Adipocyte (in vitro differentiated cells): Measurements from ENCODE around the gene KCNIP4.

Experiments used
- DNase-seq: peaks from one replicate; pipeline ENCODE4 v3.0.0-alpha.2; 2015; ENCODE audit warnings: low read depth
- H3K27me3 ChIP-seq: replicated peaks from 2 replicates; pipeline ENCODE4 v1.7.0; 2013; ENCODE audit warnings: mild to moderate bottlenecking, low read length, moderate library complexity; ENCODE audit not compliant: control insufficient read depth, insufficient read depth
- H3K36me3 ChIP-seq: 2 replicates; pipeline ENCODE4 v1.7.0; 2013; ENCODE audit warnings: low read length, mild to moderate bottlenecking, moderate library complexity; ENCODE audit not compliant: control insufficient read depth, insufficient read depth, severe bottlenecking
- H3K4me1 ChIP-seq: 2 replicates; pipeline ENCODE4 v1.7.0; 2013; ENCODE audit warnings: mild to moderate bottlenecking, low read length, moderate library complexity; ENCODE audit not compliant: control insufficient read depth, insufficient read depth
- H3K4me3 ChIP-seq: 2 replicates; pipeline ENCODE4 v1.7.0; 2013; ENCODE audit warnings: mild to moderate bottlenecking, low read length, moderate library complexity
- H3K9ac ChIP-seq: 2 replicates; pipeline ENCODE4 v1.7.0; 2013; ENCODE audit warnings: mild to moderate bottlenecking, low read length, moderate library complexity
- H3K9me3 ChIP-seq: 2 replicates; pipeline ENCODE4 v1.7.0; 2013; ENCODE audit warnings: mild to moderate bottlenecking, low read length, moderate library complexity; ENCODE audit not compliant: control insufficient read depth

The KCNIP4 gene

DNA sequence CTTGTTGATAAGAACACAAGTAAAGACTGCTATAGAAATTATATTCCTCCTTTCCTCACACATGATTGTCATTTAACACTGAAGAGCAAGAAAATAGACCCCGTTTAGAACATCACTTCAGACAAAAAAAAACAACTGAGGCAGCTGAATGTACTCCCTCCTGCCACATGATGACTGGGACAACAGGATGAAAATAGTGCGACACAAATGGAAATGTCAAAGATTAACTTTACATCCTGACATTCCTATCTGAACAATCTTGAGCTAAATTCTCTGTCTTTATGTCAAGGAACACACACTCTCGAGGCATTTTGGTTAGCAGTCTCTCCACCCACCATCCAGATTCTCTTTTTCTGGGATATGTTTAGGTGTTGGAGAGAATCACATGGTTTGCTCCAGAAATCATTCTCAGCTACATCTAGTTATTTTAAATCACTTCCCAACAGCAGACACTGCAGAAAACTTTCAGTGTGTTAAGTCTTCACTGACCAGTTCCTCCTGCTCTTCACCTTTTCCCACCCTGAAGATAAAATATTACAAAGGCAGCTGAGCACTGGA lies 16.3 kb upstream of the KCNIP4 start:
- no peaks in the 10 kb centered on the region for H3K9me3 ChIP-seq
- no peaks in the 10 kb centered on the region for H3K4me1 ChIP-seq

DNA sequence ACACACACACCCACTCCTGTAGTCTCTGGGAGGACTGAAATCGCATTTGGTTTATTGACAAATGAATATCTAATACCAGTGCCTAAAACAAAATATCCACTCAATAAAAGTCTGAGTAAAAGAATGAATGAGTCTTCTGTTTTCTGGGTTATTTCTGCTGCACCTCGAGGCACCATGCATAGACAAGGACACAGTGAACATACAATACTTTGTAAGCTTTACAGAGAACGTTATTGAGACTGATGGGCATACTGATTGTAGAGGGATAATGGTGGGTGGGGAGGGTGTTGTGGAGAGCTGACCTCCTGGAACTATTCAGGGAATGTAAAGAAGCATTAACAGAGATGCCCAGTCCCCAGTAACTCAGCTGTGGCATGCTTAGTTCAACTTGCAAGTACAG lies 14.1 kb upstream of the KCNIP4 start:
- Histone ChIP-seq H3K9ac (no peak overlapping the region), H3K4me1 (no peaks in the 10 kb centered on the region), H3K9me3 (no peaks in the 10 kb centered on the region), H3K4me3 (no peak overlapping the region), H3K36me3 (no peaks in the 10 kb centered on the region), H3K27me3 (no peaks in the 10 kb centered on the region)
- no peak for DNase-seq

More for the DNA sequence above, 16.3 kb upstream of the KCNIP4 start:
- no peaks in the 10 kb centered on the region for H3K27me3 ChIP-seq
- DNase-seq: no peak
- no peak overlapping the region for H3K9ac ChIP-seq
- no peak overlapping the region for H3K4me3 ChIP-seq
- H3K36me3 ChIP-seq: no peaks in the 10 kb centered on the region

DNA sequence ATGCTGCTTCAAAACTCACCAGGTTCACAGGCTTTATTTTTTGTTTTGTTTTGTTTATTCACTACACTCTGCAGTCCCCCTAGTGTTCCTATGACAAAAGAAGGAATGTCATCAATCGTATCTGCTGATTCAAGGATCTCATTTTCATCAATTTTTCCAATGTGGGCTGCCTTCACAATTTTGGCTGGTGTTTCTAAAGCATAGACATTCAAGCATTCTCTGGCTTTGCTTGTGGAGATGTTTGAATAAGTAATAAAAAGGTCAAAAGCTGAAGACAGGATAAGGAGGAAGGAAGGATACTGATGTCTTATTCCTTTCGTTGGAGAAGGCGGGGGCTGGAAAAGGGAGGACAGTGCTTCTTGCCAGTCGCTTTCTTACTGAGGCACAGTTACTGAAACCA lies 12.2 kb upstream of the KCNIP4 start:
- no peak for DNase-seq
- Histone ChIP-seq H3K36me3 (no peaks in the 10 kb centered on the region), H3K9me3 (no peaks in the 10 kb centered on the region), H3K4me1 (no peaks in the 10 kb centered on the region), H3K4me3 (no peak overlapping the region), H3K27me3 (no peaks in the 10 kb centered on the region), H3K9ac (no peak overlapping the region)

DNA sequence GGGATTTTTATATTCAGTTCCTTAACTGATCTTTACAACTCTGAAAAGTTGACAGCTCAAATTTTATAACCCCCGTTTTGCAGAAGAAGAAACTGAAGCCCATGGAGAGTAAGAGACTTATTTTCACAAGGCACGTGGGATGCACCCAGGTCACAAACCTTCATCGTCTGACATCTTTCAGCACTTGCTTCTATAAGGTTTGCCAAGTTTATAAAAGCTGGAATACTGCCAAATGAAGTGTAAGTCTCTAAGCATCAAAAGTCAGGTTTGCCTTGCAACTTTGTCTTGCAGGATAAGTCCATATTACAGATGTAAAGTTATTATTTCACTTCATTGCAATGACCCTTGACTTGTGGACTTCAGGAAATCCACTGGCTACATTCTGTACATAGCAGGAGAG lies 6.3 kb upstream of the KCNIP4 start:
- no peaks in the 10 kb centered on the region for H3K36me3 ChIP-seq
- H3K4me1 ChIP-seq: no peaks in the 10 kb centered on the region
- no peak overlapping the region for H3K4me3 ChIP-seq
- no peak for DNase-seq
- no peak overlapping the region for H3K9ac ChIP-seq
- H3K27me3 ChIP-seq: no peaks in the 10 kb centered on the region
- H3K9me3 ChIP-seq: no peaks in the 10 kb centered on the region

DNA sequence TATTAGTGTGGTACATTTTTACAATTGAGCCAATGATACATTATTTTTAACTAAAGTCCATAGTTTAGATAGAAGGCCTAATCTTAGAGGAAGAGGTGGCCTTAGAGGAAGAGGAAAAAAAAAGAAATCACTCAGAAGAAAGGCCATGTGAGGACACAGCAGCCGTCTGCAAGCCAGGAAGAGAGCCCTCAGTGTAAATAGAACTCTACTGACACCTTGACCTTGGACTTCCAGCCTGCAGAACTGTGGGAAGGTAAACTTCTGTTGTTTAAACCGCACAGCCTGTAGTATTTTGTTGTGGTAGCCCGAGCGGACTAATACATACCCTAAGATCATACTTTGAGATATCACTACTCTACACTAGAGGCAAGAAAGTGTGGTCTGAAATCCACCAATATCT lies 5.1 kb upstream of the KCNIP4 start:
- no peak overlapping the region for H3K4me3 ChIP-seq
- no peak for DNase-seq
- no peaks in the 10 kb centered on the region for H3K9me3 ChIP-seq
- no peak overlapping the region for H3K9ac ChIP-seq
- H3K4me1 ChIP-seq: no peaks in the 10 kb centered on the region
- no peaks in the 10 kb centered on the region for H3K27me3 ChIP-seq
- no peaks in the 10 kb centered on the region for H3K36me3 ChIP-seq

DNA sequence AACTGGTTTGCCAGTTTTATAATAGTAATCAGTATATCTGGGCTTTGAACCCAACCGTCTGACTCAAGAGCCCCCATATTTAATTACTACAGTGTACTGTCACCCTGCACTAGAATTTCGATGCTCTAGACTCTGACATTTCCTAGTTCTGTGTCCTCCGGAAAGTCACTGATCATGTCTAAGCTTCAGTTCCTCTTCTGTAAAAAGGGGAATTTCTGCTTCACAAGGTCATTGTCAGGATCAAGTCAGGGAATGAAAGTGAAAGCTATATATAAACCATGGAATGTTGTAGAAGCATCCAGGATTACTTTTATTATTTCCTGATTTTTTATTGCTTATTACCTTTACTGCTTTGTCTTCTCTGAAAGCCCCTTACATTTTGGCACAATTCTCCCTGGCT lies 4.0 kb upstream of the KCNIP4 start:
- Histone ChIP-seq H3K4me1 (no peaks in the 10 kb centered on the region), H3K9me3 (no peaks in the 10 kb centered on the region), H3K9ac (no peak overlapping the region), H3K27me3 (peaks cover 7% of the 10 kb centered on the region), H3K36me3 (no peaks in the 10 kb centered on the region), H3K4me3 (no peak overlapping the region)
- no peak for DNase-seq

DNA sequence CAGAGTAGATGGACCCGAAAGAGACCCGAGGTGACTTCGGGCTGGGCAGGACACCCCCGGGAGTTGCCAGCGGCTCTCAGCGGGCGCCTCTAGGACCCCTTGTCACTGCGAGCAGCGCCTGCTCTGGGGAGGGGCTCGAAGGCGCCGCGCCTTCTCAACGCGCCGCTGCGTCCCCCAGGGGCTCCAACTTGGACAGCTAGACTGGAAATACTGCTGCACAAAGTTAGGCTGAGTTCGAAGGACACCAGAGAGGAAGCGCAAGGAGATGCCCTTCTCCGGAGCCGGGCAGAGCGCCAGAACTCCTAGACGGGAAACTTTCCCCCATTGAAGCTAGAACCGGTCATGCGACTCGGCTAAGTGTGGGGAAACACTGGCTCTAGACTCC lies 493 bp upstream of the KCNIP4 start:
- H3K4me3 ChIP-seq: peak overlapping the region; percentile 79
- H3K9me3 ChIP-seq: no peaks in the 10 kb centered on the region
- H3K36me3 ChIP-seq: no peaks in the 10 kb centered on the region
- peak overlapping the region; percentile 49 for H3K9ac ChIP-seq
- peak; percentile 22 for DNase-seq
- H3K27me3 ChIP-seq: peaks cover 16% of the 10 kb centered on the region
- H3K4me1 ChIP-seq: no peaks in the 10 kb centered on the region

DNA sequence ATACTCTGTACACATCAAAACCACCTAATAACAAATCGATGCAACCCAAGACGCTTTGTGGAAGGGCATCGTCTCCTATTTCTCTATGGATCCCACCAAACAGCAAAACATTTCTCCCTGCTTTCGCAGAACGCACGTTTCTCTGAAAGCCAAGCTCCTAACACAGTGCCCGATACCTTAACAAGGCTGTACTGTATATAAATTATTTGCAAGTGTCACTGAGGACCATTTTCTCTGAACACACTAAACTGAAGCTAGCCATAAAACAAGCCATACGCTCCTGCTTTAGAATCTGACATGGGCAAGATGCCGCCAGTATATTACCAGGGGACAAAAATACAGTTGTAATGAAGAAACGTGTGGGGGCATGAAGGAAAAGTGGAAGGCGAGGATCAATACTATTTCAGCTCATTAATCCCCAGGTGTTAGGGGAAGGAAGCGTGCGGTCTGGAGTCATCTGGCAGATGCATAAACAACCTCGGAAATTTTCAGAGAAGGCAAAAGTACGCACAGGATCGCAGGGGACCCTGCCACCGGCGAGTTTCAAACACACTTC lies 703 bp downstream of the KCNIP4 start:
- no peak for DNase-seq
- H3K4me1 ChIP-seq: no peaks in the 10 kb centered on the region
- no peaks in the 10 kb centered on the region for H3K36me3 ChIP-seq
- peak overlapping the region; percentile 84 for H3K4me3 ChIP-seq
- peak overlapping the region; percentile 53 for H3K9ac ChIP-seq
- no peaks in the 10 kb centered on the region for H3K9me3 ChIP-seq
- H3K27me3 ChIP-seq: peaks cover 16% of the 10 kb centered on the region

DNA sequence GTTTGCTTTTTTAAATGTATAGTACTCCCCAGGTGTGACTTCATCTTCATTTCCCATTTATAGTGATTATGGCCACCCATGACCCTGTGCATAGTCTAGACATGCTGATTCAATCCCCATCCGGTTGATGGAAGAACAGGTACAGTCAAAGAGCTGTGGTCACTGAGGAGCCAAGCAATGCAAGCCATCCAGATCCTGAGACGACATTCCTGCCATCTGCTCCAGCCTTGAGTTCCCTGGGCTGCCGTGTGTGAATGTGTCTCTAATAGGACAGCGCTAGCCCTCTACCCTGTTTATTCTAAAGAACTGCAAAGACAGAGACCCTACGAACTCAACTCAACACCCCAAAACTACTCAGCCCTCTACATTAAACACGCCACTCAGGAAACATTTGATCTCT lies 1.7 kb downstream of the KCNIP4 start:
- H3K9me3 ChIP-seq: no peaks in the 10 kb centered on the region
- H3K4me1 ChIP-seq: no peaks in the 10 kb centered on the region
- peaks cover 16% of the 10 kb centered on the region for H3K27me3 ChIP-seq
- no peak overlapping the region for H3K9ac ChIP-seq
- no peak overlapping the region for H3K4me3 ChIP-seq
- no peak for DNase-seq
- H3K36me3 ChIP-seq: no peaks in the 10 kb centered on the region

DNA sequence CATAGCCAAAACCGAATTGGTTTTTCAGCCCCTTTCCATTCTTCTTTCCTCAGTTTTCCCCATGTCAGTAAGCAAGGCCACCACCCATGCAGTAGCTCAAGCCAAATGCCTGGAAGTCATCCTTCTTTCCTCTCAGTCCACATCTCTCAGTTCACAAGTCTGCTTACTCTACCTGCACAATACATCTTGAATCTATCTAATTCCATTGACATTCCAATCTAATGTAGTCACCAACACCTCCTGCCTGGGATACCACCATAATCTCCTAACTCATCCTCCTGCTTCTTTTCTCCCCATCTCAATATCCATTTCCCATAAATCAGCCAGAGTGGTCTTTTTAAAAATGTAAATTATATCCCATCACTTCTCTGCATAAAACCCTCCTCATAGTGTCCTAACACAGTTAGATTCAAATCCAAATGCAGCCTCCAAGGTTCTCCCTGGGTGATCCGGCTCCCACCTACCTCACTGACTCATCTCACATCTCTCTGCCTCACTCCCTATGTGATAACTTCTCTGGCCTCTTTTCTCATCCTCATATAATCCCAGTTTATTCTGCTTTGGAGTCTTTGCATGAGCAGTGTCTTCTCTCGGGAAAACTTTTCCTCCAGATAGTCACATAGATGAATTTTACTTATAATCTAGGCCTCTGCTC lies 26.9 kb downstream of the KCNIP4 start:
- H3K4me3 ChIP-seq: no peak overlapping the region
- H3K9me3 ChIP-seq: no peaks in the 10 kb centered on the region
- no peak overlapping the region for H3K9ac ChIP-seq
- DNase-seq: no peak
- no peaks in the 10 kb centered on the region for H3K36me3 ChIP-seq
- no peaks in the 10 kb centered on the region for H3K4me1 ChIP-seq
- no peaks in the 10 kb centered on the region for H3K27me3 ChIP-seq

DNA sequence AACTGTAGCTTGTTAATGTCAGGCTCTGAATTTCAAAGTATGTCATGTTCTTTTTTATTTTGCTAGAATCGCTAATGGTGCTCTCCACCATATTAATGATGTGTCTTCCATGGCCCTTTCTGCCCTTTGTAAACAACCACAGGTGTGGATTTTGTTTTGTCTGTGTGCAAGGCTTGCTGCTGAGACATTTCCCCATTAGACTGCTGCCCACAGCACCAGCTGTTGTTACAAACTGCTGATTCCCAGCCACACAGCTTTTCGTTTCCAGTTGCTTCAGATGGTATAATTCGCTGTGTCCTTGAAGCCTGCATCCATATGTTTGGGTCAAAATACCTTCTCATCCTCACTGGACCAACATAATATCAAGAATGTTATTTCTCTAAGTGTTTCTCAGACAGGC lies 32.8 kb downstream of the KCNIP4 start:
- Histone ChIP-seq H3K9ac (no peak overlapping the region), H3K36me3 (no peaks in the 10 kb centered on the region), H3K4me3 (no peak overlapping the region), H3K27me3 (no peaks in the 10 kb centered on the region), H3K9me3 (no peaks in the 10 kb centered on the region), H3K4me1 (no peaks in the 10 kb centered on the region)
- no peak for DNase-seq

DNA sequence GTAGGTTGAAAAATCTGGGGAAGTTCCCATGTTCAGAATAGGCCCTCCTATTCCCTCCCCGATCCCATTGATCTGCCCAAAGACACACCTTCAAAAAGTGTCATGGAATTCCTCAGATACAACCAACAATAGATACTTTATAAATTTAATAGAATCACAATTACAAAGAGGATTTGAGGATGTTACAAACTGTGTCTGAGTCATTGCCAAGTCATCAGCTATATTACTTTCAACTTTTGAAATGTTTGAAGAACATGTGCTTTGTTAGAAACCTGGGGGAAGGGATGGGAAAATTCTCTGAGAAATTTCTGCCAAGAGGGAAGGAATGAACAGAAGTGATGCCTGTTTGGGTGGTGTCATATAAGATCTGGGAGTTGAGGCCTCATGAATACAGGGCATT lies 46.7 kb downstream of the KCNIP4 start:
- Histone ChIP-seq H3K9ac (no peak overlapping the region), H3K4me3 (no peak overlapping the region), H3K27me3 (no peaks in the 10 kb centered on the region), H3K4me1 (peaks cover 10% of the 10 kb centered on the region), H3K36me3 (no peaks in the 10 kb centered on the region), H3K9me3 (peaks cover 21% of the 10 kb centered on the region)
- peak; percentile 20 for DNase-seq
